Measurements from ENCODE around the gene BCR. TPM values are rescaled to one million over a fixed set of nuclear protein-coding genes. Genes with fewer than 3 reads are reported as not detected.

The BCR gene
- total and polyA plus RNA-seq, 2 donors (not counting 1 experiment from before 2014, with no cell fraction given) = 15.7 to 66.6 TPM

DNA sequence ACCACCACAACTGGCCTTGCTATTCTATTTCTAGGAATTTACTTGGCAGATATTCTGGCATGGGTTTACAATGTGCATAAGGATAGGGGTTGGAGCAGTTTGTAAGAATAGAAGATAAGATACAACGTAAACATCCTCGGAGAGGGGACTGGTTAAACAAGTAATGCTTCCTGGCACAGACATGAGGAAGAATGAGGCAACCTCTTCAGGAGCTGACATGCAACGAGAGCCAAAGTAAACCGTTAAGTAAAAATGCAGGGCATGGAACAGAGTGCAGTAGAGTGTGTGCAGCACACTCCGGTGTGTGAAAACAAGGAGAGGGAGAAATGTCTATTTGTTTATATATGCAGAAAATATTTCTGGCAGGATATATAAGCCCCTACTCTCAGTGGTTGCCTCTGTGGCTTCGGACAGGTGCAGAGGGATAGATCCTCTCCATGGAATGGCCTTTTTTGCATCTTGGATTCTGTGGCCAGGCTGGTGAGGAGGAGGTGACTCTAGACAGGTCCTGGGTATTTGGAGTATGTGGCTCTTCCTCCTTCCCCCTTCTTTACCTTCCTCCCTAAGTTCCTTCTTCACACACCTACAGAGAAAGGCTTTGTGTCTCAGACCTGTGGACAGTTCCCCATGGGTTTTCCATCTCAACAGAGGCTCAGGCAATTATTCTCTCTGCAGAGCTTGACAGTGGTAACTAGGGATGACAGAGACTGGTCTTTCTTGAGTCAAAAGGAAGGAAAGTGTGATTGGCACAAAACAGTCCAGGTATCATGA is 32.5 kb upstream of the BCR start:
- TF ChIP-seq EZH2 (IDR thresholded peaks at IDR 0.05; ENCODE audit: low read length, missing control alignments) (no peak), CTCF (conservative IDR thresholded peaks at IDR 0.05 in 1 of 2, IDR thresholded peaks at IDR 0.05 in 1 of 2; ENCODE audit: low read depth in 1 of 2, low read length in 2 of 2) (no peak)
- no peaks in the 10 kb centered on the region for H3K79me2 ChIP-seq (ENCODE audit: control insufficient read depth, insufficient read depth, low read length)
- H3K27ac ChIP-seq (ENCODE audit: insufficient read depth, low read length) = no peak overlapping the region
- no peak overlapping the region for H3K4me3 ChIP-seq (replicated peaks in 1 of 4; ENCODE audit: control extremely low read depth in 1 of 4, insufficient read depth in 1 of 4, low read depth in 3 of 4, low read length in 4 of 4)
- no peaks in the 10 kb centered on the region for H4K20me1 ChIP-seq (ENCODE audit: control insufficient read depth, extremely low read depth, insufficient read depth, low read length)
- H2AFZ ChIP-seq (ENCODE audit: low read length) = no peak overlapping the region
- DNase-seq (ENCODE audit: low read depth in 2 of 2) = peak; percentile 70 to 80
- no peak overlapping the region for H3K9ac ChIP-seq (ENCODE audit: insufficient read depth, low read length)
- H3K36me3 ChIP-seq (ENCODE audit: control insufficient read depth, insufficient read depth, low read length) = no peaks in the 10 kb centered on the region
- H3K9me3 ChIP-seq (ENCODE audit: control insufficient read depth, insufficient read depth, low read depth, low read length) = no peaks in the 10 kb centered on the region
- H3K27me3 ChIP-seq (ENCODE audit: control insufficient read depth, insufficient read depth, low read length) = no peaks in the 10 kb centered on the region
- no peak overlapping the region for H3K4me2 ChIP-seq (ENCODE audit: extremely low read depth, insufficient read depth, low read length)
- peaks cover 4% of the 10 kb centered on the region for H3K4me1 ChIP-seq (ENCODE audit: control insufficient read depth, extremely low read depth, insufficient read depth, low read length)

GRCh38 chr22:23149743-23150238 is 30.5 kb upstream of the BCR start:
- Histone ChIP-seq H3K4me2 (ENCODE audit: extremely low read depth, insufficient read depth, low read length) (no peak overlapping the region), H2AFZ (ENCODE audit: low read length) (no peak overlapping the region), H4K20me1 (ENCODE audit: control insufficient read depth, extremely low read depth, insufficient read depth, low read length) (no peaks in the 10 kb centered on the region), H3K4me1 (ENCODE audit: control insufficient read depth, extremely low read depth, insufficient read depth, low read length) (peaks cover 4% of the 10 kb centered on the region), H3K27ac (ENCODE audit: insufficient read depth, low read length) (no peak overlapping the region), H3K9me3 (ENCODE audit: control insufficient read depth, insufficient read depth, low read depth, low read length) (no peaks in the 10 kb centered on the region), H3K27me3 (ENCODE audit: control insufficient read depth, insufficient read depth, low read length) (no peaks in the 10 kb centered on the region), H3K36me3 (ENCODE audit: control insufficient read depth, insufficient read depth, low read length) (no peaks in the 10 kb centered on the region), H3K4me3 (replicated peaks in 1 of 4; ENCODE audit: control extremely low read depth in 1 of 4, insufficient read depth in 1 of 4, low read depth in 3 of 4, low read length in 4 of 4) (no peak overlapping the region), H3K79me2 (ENCODE audit: control insufficient read depth, insufficient read depth, low read length) (no peaks in the 10 kb centered on the region), H3K9ac (ENCODE audit: insufficient read depth, low read length) (no peak overlapping the region)
- TF ChIP-seq CTCF (conservative IDR thresholded peaks at IDR 0.05 in 1 of 2, IDR thresholded peaks at IDR 0.05 in 1 of 2; ENCODE audit: low read depth in 1 of 2, low read length in 2 of 2) = no peak
- no peak for TF ChIP-seq EZH2 (IDR thresholded peaks at IDR 0.05; ENCODE audit: low read length, missing control alignments)
- DNase-seq (ENCODE audit: low read depth in 2 of 2) = no peak

DNA sequence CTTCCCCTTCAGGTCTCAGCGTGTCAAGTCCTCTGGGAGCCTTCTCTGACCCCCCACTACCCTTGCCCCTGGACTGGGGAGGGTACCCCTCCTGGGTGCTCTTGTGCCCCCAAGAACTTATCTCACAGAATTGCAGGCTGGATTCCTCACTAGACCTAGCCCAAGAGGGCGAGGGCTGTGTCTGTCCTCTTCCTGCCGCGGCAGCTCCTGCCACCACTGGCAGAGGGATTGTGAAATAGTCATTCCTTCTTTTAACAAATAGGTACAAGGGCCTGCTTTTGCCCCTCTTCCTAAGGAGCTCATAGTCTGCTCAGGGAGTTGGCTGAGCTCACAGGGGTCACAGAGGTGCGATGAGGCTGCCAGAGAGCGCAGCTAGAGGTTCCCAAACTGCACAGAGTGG is 29.5 kb upstream of the BCR start:
- no peak overlapping the region for H3K9ac ChIP-seq (ENCODE audit: insufficient read depth, low read length)
- no peak for DNase-seq (ENCODE audit: low read depth in 2 of 2)

More for the DNA sequence above, 29.5 kb upstream of the BCR start:
- H3K4me2 ChIP-seq (ENCODE audit: extremely low read depth, insufficient read depth, low read length) = no peak overlapping the region
- H4K20me1 ChIP-seq (ENCODE audit: control insufficient read depth, extremely low read depth, insufficient read depth, low read length) = no peaks in the 10 kb centered on the region
- H3K4me3 ChIP-seq (replicated peaks in 1 of 4; ENCODE audit: control extremely low read depth in 1 of 4, insufficient read depth in 1 of 4, low read depth in 3 of 4, low read length in 4 of 4) = no peak overlapping the region
- peaks cover 1% of the 10 kb centered on the region for H3K36me3 ChIP-seq (ENCODE audit: control insufficient read depth, insufficient read depth, low read length)
- peaks cover 3% of the 10 kb centered on the region for H3K4me1 ChIP-seq (ENCODE audit: control insufficient read depth, extremely low read depth, insufficient read depth, low read length)
- H3K27ac ChIP-seq (ENCODE audit: insufficient read depth, low read length) = no peak overlapping the region
- no peaks in the 10 kb centered on the region for H3K9me3 ChIP-seq (ENCODE audit: control insufficient read depth, insufficient read depth, low read depth, low read length)
- no peak overlapping the region for H2AFZ ChIP-seq (ENCODE audit: low read length)
- H3K27me3 ChIP-seq (ENCODE audit: control insufficient read depth, insufficient read depth, low read length) = no peaks in the 10 kb centered on the region
- no peak for TF ChIP-seq CTCF (conservative IDR thresholded peaks at IDR 0.05 in 1 of 2, IDR thresholded peaks at IDR 0.05 in 1 of 2; ENCODE audit: low read depth in 1 of 2, low read length in 2 of 2)
- no peak for TF ChIP-seq EZH2 (IDR thresholded peaks at IDR 0.05; ENCODE audit: low read length, missing control alignments)
- no peaks in the 10 kb centered on the region for H3K79me2 ChIP-seq (ENCODE audit: control insufficient read depth, insufficient read depth, low read length)
